ENCODE data around the gene MARCHF7. TPM values are rescaled to one million over a fixed set of nuclear protein-coding genes. Genes with fewer than 3 reads are reported as not detected.

MARCHF7 gene
- total RNA-seq, 4 donors from 2014 or later: 105 to 203 (median 132) TPM

GRCh38 chr2:159683817-159684216 is 28.5 kb upstream of the MARCHF7 start:
- H3K36me3 ChIP-seq: no peaks in the 10 kb centered on the region
- no peak overlapping the region for H3K27ac ChIP-seq
- TF ChIP-seq CTCF (IDR thresholded peaks at IDR 0.05): no peak
- TF ChIP-seq POLR2A (IDR thresholded peaks at IDR 0.05): no peak
- H3K4me3 ChIP-seq (replicated peaks in 1 of 3): no peak overlapping the region
- WGBS, 2 donors: 79 to 86% methylated on average over 1 of the region's 1 CpG
- no peaks in the 10 kb centered on the region for H3K4me1 ChIP-seq
- no peaks in the 10 kb centered on the region for H3K27me3 ChIP-seq
- no peaks in the 10 kb centered on the region for H3K9me3 ChIP-seq
- intact Hi-C loops (cut with DNase I): no loop called here
- DNase-seq: no peak

GRCh38 chr2:159684796-159685195 is 27.5 kb upstream of the MARCHF7 start:
- Histone ChIP-seq H3K4me3 (replicated peaks in 1 of 3) (no peak overlapping the region), H3K9me3 (no peaks in the 10 kb centered on the region), H3K36me3 (no peaks in the 10 kb centered on the region), H3K4me1 (no peaks in the 10 kb centered on the region), H3K27ac (no peak overlapping the region), H3K27me3 (no peaks in the 10 kb centered on the region)
- TF ChIP-seq CTCF (IDR thresholded peaks at IDR 0.05) (no peak), POLR2A (IDR thresholded peaks at IDR 0.05) (no peak)
- no peak for DNase-seq
- intact Hi-C loops (cut with DNase I): no loop called here

GRCh38 chr2:159694500-159695040 is 17.7 kb upstream of the MARCHF7 start:
- 90 to 96% methylated on average over 1 of the region's 1 CpG for WGBS, 2 donors
- H3K27ac ChIP-seq: no peak overlapping the region
- H3K27me3 ChIP-seq: no peaks in the 10 kb centered on the region
- no peaks in the 10 kb centered on the region for H3K9me3 ChIP-seq
- H3K4me3 ChIP-seq (replicated peaks in 1 of 3): no peak overlapping the region
- H3K4me1 ChIP-seq: no peaks in the 10 kb centered on the region
- H3K36me3 ChIP-seq: no peaks in the 10 kb centered on the region
- no peak for DNase-seq
- TF ChIP-seq CTCF (IDR thresholded peaks at IDR 0.05): no peak
- intact Hi-C loops (cut with DNase I): no loop called here

GRCh38 chr2:159695795-159696448 is 16.4 kb upstream of the MARCHF7 start:
- WGBS, 2 donors: 88 to 93% methylated on average over 4 of the region's 4 CpGs
- Histone ChIP-seq H3K36me3 (no peaks in the 10 kb centered on the region), H3K27me3 (no peaks in the 10 kb centered on the region), H3K27ac (no peak overlapping the region), H3K4me3 (replicated peaks in 1 of 3) (no peak overlapping the region), H3K4me1 (no peaks in the 10 kb centered on the region), H3K9me3 (no peaks in the 10 kb centered on the region)
- intact Hi-C loops (cut with DNase I): no loop called here
- DNase-seq: no peak
- TF ChIP-seq CTCF (IDR thresholded peaks at IDR 0.05) (no peak), POLR2A (IDR thresholded peaks at IDR 0.05) (no peak)

GRCh38 chr2:159703491-159703890 is 8.8 kb upstream of the MARCHF7 start:
- H3K4me3 ChIP-seq (replicated peaks in 1 of 3): no peak overlapping the region
- DNase-seq: no peak
- H3K4me1 ChIP-seq: no peaks in the 10 kb centered on the region
- no peaks in the 10 kb centered on the region for H3K36me3 ChIP-seq
- no peaks in the 10 kb centered on the region for H3K9me3 ChIP-seq
- no peak overlapping the region for H3K27ac ChIP-seq
- intact Hi-C loops (cut with DNase I): no loop called here
- WGBS, 2 donors: 96 to 99% methylated on average over 5 of the region's 5 CpGs
- H3K27me3 ChIP-seq: no peaks in the 10 kb centered on the region
- TF ChIP-seq CTCF (IDR thresholded peaks at IDR 0.05): no peak
- TF ChIP-seq POLR2A (IDR thresholded peaks at IDR 0.05): no peak

All from thyroid gland (tissue), 4 donors.